Femur (tissue), 1 donor: Measurements from ENCODE around the gene PRPH2.
"Not testable (repeated sequence)": the region's sequence is repeated elsewhere in the genome, so short reads cannot be mapped to it uniquely, and the experiment has no call there.

ENCODE experiments used
- DNase-seq: peaks from one replicate; pipeline ENCODE4 v3.0.0-alpha.2; 2017

Gene PRPH2

DNA sequence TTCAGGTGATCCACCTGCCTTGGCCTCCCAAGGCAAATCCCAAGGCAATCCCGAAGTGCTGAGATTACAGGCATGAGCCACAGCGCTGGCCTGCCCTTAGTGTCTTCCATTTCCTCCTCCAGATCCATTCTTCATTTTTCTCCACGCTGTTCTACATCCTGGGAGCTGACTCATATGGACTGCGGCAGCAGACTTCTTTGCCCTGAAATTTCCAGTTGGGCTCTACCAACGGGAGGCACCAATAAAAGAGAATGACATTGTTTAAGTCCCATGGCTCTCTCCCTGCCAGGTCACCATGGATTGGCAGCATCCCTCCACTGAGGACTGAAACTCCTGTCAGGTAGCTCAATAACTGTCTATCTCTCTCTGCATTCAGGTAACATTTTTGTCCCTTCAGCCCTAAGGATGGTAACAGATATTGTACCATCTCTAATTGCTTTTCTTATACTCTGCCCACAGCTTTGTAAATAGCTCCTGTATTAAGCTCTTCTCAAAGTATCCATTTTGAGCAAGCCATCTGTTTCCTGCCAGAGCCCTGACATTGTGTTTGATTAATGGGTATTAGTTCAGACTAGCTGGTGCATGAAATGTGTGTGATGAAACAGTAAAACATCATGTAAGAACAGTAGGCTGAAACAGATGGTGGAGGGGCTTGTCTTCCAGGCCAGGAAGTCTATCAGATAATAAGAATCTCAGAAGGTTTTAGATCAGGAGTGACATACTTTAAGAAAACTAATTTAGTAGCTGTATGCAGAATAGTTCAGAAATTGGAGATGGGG is 19.9 kb upstream of the PRPH2 start:
- DNase-seq, result no peak

DNA sequence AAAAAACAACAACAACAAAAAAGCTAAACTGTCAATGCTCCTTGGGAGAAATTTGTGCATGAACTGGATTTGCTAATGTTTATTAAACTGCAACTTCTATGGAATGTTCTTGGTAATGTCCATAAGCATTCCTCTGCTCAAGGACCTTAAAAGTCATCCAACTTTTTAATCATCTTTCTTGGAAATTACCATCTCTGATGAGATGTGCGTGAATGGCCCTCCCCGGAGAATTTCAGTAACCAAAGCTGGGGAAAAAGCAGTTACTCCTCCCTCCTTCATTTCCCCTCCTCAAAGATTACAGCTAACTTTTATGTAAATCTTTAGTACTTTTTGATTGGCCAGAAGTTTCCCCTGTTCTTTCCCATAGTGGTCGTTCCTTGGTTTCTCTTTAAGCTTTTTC is 18.3 kb upstream of the PRPH2 start:
- no peak for DNase-seq

DNA sequence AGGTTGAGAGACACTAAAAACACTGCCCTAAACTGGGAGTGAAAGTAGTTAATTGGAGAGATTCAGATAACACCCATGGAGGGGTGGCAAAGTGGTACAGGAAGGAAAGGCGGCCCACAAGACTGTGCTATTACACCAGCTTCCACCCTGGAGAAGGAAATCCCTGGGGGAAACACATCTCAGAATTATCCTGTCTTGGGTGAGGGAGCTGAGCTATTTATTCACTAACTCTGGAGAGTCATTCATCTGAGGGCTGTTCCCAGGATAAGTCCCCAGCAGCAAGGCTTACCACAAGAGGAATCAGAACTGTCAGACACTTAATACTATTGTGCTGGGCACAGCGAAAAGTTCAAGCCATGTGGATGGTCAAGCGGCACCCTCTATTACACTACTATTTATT is 13.6 kb upstream of the PRPH2 start:
- DNase-seq, result no peak

GRCh38 chr6:42733867-42734481 is 11.6 kb upstream of the PRPH2 start:
- not testable (repeated sequence) for DNase-seq

DNA sequence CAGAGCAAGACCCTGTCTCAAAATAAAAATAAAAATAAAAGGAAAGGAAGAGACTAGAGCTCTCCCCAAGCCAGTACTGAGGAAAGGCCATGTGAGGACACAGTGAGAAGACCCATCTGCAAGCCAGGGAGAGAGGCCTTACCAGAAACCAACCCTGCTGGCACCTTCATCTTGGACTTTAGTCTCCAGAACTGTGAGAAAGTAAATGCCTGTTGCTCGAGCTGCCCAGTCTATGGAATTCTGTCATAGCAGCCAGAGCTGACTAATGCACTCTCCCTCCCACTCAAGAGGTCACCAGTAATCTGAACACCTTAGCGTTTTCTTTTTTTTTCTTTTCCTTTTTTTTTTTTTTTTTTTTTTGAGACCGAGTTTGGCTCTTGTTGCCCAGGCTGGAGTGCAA is 7.3 kb upstream of the PRPH2 start:
- no peak for DNase-seq

- no peak for DNase-seq
Measured at GRCh38 chr6:42727627-42728026, 5.2 kb upstream of the PRPH2 start.

DNA sequence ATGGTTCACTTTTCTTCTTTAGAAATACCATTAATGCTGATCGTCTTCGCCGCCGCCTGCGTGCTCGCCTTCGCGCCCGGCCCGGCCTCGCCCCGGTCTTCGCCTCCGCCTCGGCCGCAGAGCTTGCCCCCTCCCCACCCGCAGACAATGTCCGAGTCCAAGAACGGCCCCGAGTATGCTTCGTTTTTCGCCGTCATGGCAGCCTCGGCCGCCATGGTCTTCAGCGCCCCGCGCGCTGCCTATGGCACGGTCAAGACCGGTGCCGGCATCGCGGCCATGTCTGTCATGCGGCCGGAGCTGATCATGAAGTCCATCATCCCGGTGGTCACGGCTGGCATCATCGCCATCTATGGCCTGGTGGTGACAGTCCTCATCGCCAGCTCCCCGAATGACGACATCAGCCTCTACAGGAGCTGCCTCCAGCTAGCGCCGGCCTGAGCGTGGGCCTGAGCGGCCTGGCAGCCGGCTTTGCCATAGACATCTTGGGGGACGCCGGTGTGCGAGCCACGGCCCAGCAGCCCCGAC is 4.8 kb upstream of the PRPH2 start:
- DNase-seq, result peak; percentile 60

GRCh38 chr6:42726485-42727086 is 4.2 kb upstream of the PRPH2 start:
- peak; percentile 80 for DNase-seq

DNA sequence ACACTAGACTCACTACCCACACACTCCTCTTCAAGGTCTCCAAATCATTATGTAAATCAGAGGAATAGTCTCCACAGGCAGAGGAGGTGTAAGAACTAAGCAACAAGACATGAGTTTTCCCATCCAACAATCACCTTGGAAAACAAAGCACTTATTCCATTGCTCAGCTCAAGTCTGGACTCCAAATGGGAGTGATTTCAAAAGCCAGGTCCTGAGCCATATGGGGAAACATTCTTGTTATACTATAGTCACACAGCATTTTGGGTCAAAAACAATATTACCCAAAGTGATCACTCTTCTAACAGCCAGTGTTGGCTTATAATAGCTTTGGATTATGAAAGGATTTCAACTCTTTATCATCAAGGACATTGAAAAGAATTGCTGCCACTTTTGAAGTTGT is 3.6 kb upstream of the PRPH2 start:
- DNase-seq, result no peak

GRCh38 chr6:42724825-42725224 is 2.4 kb upstream of the PRPH2 start:
- no peak for DNase-seq

DNA sequence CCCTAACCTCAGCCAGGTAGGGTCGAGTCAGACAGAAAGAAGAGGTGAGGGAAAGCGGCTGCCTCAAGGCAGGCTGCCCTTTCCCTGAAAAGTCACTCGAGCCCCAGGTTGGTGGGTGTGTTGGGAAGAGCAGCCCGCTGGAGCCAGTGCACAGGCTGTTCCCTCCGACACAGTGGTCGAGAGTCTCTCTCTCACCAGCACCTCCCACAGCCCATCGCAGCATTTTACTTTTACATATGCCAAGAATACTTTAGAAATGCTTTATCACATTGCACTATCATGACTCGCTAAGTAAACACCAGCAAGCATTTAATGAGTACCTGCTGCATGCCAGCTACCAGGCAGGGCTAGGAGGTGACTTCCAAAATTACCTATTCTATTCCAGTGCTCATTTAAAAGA is 1.7 kb downstream of the PRPH2 start:
- no peak for DNase-seq

GRCh38 chr6:42715871-42716270 is 6.5 kb downstream of the PRPH2 start:
- no peak for DNase-seq

GRCh38 chr6:42714098-42714761 is 8.2 kb downstream of the PRPH2 start:
- no peak for DNase-seq

GRCh38 chr6:42711930-42712329 is 10.5 kb downstream of the PRPH2 start:
- no peak for DNase-seq

- peak; percentile 44 for DNase-seq
Measured at GRCh38 chr6:42710316-42710715, 12.1 kb downstream of the PRPH2 start.

- no peak for DNase-seq
Measured at GRCh38 chr6:42709871-42710270, 12.5 kb downstream of the PRPH2 start.

DNA sequence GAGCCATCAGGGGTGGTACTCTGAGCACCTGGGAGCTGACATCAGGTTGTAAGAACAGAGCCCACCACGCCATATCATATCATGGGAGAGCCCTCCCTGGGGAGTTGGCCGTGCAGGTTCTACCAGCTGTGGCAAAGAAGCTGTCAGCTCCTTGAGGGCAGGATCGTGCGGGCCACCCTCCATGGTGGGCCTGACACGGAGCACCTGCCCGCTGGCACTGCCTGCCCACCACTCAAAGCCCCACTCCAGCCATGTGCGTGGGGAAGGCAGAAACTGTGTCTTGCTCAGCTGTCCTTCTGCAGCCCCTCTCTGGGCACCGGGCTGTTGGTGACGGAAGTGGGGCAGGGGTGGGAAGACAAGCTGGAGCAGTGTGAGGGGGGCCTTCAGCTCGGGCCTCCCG is 14.3 kb downstream of the PRPH2 start:
- DNase-seq, result no peak

GRCh38 chr6:42707595-42707994 is 14.8 kb downstream of the PRPH2 start:
- no peak for DNase-seq

GRCh38 chr6:42704937-42705374 is 17.4 kb downstream of the PRPH2 start:
- DNase-seq, result no peak

GRCh38 chr6:42704251-42704936 is 18.0 kb downstream of the PRPH2 start:
- DNase-seq, result peak; percentile 45

- not testable (repeated sequence) for DNase-seq
Measured at GRCh38 chr6:42702786-42703185, 19.6 kb downstream of the PRPH2 start.

- DNase-seq, result no peak
Measured at GRCh38 chr6:42702200-42702599, 20.2 kb downstream of the PRPH2 start.

DNA sequence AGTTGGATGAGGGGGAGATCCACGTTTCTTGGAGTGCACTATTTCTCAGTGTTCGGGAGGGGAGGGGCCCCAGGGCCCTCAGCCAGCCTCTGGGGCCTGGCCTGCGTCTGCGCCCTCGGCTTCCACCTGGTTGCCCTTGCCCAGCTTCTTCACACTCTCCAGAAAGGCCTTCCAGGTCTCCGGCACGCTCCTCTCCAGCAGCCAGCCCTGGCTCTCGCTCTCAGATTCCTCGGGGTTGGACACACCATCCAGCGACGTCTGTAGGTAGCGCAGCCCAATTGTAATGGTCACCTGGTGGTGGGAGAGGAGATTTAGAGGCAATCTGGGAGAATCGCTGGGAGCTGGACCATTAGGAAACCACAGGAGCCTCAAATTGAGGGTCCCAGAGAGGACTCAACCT is 24.2 kb downstream of the PRPH2 start:
- no peak for DNase-seq
